DMS 273 (cell line): Measurements from ENCODE around the gene OLFML2A.
"Not testable (repeated sequence)": the region's sequence is repeated elsewhere in the genome, so short reads cannot be mapped to it uniquely, and the experiment has no call there.

ENCODE experiments used
- DNase-seq: peaks from one replicate; lab custom pipeline; 2025; ENCODE audit not compliant: unreplicated experiment; lab: John Stamatoyannopoulos, UW

Gene OLFML2A

DNA sequence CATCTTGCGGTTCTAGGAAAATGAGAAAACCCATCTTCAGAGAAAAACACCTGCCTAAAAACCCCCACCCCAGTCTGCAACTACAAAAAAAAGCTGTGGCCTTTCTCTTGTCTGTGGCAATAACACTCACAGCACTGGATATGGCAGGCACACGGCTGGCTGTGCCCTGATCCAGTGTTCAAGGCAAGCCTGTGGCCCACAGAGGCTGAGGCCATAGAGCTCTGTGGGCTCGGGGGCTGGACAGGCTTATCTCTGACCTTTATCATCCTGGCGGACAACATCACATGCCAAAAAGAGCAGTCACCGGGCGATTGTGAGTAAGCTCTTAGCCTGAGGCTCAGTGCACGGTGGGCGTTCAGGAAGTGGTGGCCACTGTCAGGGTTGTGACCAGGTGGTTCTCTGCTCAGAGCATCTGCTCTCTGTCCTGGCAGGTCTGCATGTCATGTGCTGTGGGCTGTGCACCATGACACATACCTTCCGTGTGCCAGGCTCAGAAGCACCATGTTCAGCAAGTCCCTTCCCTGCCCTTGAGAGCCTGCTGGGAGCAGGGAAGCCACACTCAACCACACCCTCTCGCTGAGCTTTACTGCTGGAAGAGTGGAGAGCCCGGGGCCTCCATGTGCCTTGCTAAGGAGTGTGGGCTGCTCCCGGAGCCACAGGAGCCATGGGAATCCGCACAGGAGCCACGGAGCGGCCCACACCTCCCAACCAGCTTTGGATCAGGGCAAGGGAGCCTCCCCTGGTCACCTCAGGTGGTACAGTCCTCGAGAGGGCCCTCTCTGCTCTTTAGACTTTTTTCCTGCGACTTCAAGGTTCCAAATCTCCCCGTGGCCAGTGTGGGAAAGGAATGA is 41.7 kb downstream of the OLFML2A start:
- peak; percentile 71 for DNase-seq

- DNase-seq: peak; percentile 94
These were observed 44.0 kb downstream of the OLFML2A start for GRCh38 chr9:124820698-124821623.

DNA sequence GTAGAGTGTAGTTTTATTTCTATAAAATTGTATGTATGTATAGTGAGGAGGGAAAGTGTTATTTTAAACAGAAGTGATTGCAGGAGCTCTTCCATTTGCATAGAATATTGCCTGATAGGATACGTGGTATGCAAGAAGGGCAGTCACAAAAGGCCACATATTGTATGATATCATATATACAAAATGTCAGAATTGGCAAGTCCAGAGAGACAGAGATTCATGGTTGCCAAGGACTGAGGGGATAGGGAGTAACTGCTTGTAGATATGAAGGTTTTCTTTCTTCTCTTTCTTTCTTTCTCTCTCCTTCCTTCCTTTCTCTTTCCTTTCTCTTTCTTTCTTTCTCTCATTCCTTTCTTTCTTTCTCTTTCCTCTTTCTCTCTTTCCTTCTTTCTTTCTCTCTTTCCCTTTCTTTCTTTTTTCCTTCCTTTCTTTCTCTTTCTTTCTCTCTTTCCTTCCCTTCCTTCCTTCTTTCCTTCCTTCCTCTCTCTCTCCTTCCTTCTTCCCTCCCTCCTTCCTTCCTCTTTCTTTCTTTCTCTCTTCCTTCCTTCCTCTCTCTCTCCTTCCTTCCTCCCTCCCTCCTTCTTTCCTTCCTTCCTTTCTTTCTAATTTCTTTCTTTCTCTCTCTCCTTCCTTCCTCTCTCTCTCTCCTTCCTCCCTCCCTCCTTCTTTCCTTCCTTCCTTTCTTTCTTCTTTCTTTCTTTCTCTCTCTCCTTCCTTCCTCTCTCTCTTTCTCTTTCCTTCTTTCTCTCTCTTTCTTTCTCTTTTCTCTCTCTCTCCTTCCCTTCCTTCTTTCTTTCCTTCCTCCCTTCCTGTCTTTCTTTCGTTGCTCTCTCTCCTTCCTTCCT is 51.8 kb downstream of the OLFML2A start:
- DNase-seq: peak; percentile 33

DNA sequence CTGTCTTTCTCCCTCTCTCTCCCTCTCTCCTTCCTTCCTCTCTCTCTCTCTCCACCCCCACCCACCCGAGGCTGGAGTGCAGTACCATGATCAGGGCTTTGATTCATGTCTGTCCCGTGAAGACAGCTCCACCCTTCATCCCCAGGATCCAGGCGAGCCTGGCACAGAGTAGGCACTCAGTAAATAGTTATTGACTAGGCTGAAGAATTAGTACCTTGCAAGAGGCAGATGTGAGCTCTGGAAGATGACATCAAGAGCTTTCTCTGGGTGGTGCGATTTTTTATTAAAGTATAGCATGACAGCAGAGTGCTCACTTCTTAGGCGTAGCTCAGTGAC is 52.4 kb downstream of the OLFML2A start:
- DNase-seq: no peak

DNA sequence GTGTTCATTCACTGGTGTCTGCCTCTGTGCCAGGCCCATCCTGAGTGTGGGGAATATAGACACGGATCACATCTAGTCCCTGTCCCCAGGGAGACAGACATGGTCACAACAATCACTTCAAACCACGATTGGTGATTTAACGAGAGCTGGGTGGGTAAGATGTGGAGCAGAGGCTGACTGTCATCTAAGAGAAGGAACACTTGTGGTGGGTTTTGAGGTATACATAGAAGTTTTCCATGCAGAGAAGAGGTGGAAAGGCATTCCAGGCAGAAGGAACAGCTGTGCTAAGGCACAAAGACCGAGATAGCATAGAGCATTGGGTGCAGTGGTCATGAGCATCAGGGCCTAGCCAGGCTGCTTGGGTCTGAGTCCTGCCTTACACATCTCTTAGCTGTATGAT is 53.7 kb downstream of the OLFML2A start:
- DNase-seq: no peak

- DNase-seq: no peak
These were observed 54.9 kb downstream of the OLFML2A start for GRCh38 chr9:124831642-124832364.

DNA sequence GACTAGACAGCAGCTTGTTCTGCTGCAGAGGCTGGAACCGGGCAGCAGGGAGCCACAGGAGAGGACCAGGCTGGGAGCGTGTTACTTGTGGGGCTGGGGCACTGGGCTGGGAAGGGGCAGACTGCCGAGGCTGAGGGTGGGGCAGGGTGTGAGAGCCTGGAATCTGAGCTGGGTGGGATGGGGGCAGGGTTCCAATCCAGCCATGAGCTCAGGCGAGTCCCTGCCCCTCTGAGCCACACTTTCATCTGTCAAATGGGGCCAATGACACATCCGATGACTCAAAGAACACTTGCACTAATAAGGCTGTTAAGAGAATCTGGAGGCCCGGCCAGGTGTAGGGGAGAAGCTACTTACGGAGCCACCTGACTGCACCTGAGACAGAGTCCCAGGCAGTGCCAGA is 57.7 kb downstream of the OLFML2A start:
- DNase-seq: peak; percentile 58

DNA sequence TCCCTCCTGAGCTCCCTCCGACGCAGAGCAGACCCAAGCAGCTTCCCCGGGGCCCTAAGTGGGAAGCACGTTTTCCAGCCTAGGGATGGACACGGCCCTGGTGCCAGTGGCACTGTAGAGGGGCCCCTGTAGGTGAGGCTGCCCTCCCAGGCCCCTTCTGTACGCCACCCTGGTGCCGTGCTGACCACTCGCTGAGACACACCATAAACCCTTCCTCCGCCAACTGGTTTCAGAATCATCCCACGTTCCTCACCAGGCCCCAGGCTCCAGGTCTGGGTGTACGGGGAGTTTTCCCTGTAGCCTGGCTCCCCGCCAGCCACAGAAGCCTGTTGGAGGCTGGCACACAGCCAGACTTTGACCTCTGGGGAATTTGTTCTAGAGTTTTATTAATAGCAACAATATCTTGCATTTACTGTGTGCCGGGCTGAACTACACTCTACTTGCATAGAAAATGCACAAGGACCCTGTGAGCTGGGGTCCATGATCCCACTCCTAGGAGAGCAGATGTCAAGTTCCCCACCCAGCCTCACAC is 58.2 kb downstream of the OLFML2A start:
- peak; percentile 95 for DNase-seq

DNA sequence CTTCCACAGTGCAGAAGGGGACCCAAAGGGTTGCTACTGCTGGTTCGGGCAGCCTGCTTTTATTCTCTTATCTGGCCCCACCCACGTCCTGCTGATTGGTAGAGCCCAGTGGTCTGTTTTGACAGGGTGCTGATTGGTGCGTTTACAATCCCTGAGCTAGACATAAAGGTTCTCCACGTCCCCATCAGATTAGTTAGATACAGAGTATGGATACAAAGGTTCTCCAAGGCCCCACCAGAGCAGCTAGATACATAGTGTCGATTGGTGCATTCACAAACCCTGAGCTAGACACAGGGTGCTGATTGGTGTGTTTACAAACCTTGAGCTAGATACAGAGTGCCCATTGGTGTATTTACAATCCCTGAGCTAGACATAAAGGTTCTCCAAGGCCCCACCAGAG is 61.2 kb downstream of the OLFML2A start:
- DNase-seq: not testable (repeated sequence)

GRCh38 chr9:124838567-124839275 is 61.8 kb downstream of the OLFML2A start:
- DNase-seq: not testable (repeated sequence)

- DNase-seq: peak; percentile 83
These were observed 62.8 kb downstream of the OLFML2A start for GRCh38 chr9:124839612-124840299.

GRCh38 chr9:124840300-124840833 is 63.4 kb downstream of the OLFML2A start:
- peak; percentile 75 for DNase-seq

GRCh38 chr9:124841075-124841821 is 64.3 kb downstream of the OLFML2A start:
- no peak for DNase-seq

DNA sequence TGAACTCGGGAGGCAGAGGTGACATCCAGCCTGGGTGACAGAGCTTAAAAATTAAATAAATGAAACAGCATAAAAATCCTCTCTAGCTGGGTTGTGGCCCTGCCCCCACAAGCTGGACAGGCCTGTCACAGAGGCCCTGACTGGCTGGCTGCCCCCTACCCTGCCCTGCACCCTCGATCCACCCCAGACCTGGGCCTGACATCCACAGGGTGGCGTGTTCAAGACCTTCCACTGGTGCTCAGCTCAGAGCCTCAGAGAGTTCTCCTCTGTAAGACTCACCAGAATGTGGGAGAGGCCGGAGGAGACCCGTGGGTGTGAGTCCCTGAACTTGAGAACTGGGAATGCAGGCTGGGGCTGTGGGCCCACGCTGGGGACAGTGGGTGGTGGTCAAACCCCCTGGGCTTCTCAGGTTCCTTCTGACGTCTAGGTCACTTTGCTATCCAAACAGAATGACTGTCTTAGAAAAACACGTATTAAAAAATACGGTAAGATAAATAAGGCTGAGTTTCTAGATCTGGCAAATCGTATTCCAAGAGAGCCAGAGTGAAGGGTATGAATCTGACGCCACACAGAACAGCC is 66.6 kb downstream of the OLFML2A start:
- no peak for DNase-seq

GRCh38 chr9:124844291-124844690 is 67.4 kb downstream of the OLFML2A start:
- DNase-seq: no peak

DNA sequence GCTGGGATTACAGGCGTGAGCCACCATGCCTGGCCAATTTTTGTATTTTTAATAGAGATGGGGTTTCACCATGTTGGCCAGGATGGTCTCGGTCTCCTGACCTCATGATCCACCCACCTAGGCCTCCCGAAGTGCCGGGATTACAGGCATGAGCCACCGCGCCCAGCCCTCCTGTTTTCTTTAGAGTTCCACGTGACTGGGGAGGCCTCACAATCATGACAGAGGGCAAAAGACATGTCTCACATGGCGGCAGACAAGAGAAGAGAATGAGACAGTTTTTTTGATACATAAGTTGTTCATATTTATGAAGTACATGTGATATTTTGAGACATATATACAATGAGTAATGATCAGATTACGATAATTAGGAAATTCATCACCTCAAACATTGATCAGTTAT is 69.5 kb downstream of the OLFML2A start:
- not testable (repeated sequence) for DNase-seq

GRCh38 chr9:124846969-124847368 is 70.0 kb downstream of the OLFML2A start:
- DNase-seq: no peak

DNA sequence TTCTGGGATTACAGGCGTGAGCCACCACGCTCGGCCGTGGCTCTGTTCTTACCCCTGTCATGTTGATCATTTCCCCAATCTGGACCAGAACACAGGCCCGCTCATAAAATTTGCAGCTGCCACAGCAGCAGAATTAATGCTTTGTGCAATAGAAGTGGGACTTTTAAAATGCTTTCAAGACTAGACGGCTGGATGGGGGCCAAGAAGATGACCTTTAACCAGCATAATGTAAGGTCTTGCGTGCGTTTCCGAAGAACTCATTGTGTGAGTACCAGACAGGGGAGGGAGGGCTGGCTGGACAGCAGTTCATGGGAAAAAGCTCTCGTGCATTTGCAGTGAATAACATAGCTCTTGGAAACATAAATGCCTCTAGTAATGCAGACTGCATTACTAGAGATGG is 72.9 kb downstream of the OLFML2A start:
- DNase-seq: no peak
